ENCODE measurements around the gene ZNF611.

DNA sequence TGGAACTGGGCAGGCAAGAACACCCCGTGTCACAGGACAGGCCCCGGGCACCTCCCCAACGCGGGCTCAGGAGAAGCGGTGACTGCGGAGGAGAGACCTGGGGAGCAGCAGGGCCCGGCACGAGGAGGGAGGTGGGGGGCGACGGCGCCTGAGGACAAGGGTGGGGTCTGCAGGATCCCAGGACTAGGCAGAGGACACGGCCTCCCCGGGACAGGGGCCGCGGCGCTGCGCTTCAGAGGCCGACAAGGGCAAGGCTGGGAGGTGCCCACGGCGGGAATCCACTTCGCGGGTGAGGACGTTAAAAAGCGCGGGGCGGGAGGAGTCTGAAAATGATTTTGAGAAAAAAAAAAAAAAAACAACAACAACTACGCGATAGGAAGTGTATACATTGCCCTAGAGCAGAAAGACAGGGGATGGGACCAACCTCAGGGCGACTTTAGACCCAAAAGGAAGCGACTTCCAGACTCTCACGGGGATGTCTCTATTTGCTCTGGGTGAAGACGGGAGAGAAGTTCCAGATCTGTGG, 44.9 kb downstream of the ZNF611 start:
- TF ChIP-seq EZH2 (IDR thresholded peaks at IDR 0.05; ENCODE audit: borderline replicate concordance, low read depth, low read length, severe bottlenecking): no peak
- TF ChIP-seq, protein P1, sequence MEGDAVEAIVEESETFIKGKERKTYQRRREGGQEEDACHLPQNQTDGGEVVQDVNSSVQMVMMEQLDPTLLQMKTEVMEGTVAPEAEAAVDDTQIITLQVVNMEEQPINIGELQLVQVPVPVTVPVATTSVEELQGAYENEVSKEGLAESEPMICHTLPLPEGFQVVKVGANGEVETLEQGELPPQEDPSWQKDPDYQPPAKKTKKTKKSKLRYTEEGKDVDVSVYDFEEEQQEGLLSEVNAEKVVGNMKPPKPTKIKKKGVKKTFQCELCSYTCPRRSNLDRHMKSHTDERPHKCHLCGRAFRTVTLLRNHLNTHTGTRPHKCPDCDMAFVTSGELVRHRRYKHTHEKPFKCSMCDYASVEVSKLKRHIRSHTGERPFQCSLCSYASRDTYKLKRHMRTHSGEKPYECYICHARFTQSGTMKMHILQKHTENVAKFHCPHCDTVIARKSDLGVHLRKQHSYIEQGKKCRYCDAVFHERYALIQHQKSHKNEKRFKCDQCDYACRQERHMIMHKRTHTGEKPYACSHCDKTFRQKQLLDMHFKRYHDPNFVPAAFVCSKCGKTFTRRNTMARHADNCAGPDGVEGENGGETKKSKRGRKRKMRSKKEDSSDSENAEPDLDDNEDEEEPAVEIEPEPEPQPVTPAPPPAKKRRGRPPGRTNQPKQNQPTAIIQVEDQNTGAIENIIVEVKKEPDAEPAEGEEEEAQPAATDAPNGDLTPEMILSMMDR (IDR thresholded peaks at IDR 0.05; ENCODE audit: borderline replicate concordance, extremely low read depth, low read length, poor library complexity, severe bottlenecking): no peak
